ENCODE measurements around the gene PUSL1.

DNA sequence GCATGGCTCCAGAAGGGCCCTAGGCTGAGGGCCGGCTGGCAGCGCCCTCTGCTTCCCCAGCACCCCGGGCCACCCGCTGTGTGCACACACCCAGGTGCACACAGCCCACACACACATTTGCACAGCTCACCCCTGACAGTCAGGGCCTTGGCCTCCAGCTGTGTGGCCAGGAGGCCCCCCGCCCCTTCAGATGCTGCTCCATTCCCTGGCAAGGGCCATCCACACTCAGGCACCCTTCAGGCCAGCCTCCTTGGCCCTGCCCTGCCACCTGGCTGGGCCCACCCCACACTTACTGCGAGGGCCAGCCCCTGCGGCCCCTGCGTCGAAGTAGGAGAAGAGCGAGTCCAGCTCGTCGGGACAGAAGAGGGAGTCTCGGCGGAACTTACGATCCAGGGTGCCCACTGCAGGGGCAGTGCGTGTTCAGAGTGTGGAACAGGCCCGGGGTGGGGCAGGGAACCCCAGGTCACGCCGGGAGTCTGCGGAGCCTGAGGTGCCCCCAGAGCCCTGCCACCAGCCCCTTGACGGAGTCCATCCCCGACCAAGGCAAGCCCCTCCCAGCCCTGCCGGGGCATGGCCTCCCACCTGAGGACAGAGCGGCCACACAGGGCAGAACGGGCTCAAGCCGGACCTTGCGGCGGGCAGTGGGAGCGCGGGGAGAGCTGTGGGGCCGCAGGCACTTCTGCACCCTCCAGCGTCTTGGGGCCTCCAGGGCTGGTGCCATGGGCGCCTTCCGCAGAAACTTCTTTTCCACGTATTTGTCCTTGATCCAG, 13.1 kb upstream of the PUSL1 start:
- TF ChIP-seq, protein P1, sequence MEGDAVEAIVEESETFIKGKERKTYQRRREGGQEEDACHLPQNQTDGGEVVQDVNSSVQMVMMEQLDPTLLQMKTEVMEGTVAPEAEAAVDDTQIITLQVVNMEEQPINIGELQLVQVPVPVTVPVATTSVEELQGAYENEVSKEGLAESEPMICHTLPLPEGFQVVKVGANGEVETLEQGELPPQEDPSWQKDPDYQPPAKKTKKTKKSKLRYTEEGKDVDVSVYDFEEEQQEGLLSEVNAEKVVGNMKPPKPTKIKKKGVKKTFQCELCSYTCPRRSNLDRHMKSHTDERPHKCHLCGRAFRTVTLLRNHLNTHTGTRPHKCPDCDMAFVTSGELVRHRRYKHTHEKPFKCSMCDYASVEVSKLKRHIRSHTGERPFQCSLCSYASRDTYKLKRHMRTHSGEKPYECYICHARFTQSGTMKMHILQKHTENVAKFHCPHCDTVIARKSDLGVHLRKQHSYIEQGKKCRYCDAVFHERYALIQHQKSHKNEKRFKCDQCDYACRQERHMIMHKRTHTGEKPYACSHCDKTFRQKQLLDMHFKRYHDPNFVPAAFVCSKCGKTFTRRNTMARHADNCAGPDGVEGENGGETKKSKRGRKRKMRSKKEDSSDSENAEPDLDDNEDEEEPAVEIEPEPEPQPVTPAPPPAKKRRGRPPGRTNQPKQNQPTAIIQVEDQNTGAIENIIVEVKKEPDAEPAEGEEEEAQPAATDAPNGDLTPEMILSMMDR (conservative IDR thresholded peaks at IDR 0.05), result no peak
- TF ChIP-seq EZH2 (IDR thresholded peaks at IDR 0.05; ENCODE audit: low read depth), result no peak
